Psoas muscle (tissue), 8 donors: Measurements from ENCODE around the gene KCTD1. TPM values are rescaled to one million over a fixed set of nuclear protein-coding genes. Genes with fewer than 3 reads are reported as not detected.

ENCODE experiments used
- ATAC-seq, 4 donors: fragments of 200-7000 bp; cut with Tn5 transposase; one replicate each; pipeline ENCODE4 v1.9.1; 2020; ENCODE audit warnings: moderate library complexity in 3 of 4, mild to moderate bottlenecking in 2 of 4
- DNase-seq, 2 donors: peaks; one replicate each; pipeline ENCODE4 v3.0.0-alpha.2; 2020
- H3K27ac ChIP-seq: fragments of 200-600 bp; one replicate; pipeline ENCODE4 v1.8.0; 2022
- H3K27me3 ChIP-seq, 3 donors: fragments of 200-600 bp in 1 of 3; one replicate each; pipeline versions ENCODE4 v1.6.1 to v1.8.0; 2013 to 2022; ENCODE audit warnings: low read length in 2 of 3, mild to moderate bottlenecking in 2 of 3, moderate library complexity in 1 of 3; ENCODE audit not compliant: insufficient read depth in 3 of 3
- H3K36me3 ChIP-seq, 2 donors: fragments of 200-600 bp in 1 of 2; one replicate each; pipeline versions ENCODE4 v1.6.1 to v1.8.0; 2013 to 2022; ENCODE audit warnings: low read depth in 1 of 2, mild to moderate bottlenecking in 1 of 2, moderate library complexity in 1 of 2; ENCODE audit not compliant: insufficient read depth in 1 of 2
- H3K4me1 ChIP-seq: fragments of 200-600 bp; one replicate; pipeline ENCODE4 v1.8.0; 2022
- H3K4me3 ChIP-seq: fragments of 200-600 bp; one replicate; pipeline ENCODE4 v1.8.0; 2022; ENCODE audit warnings: mild to moderate bottlenecking
- H3K9me3 ChIP-seq: fragments of 200-600 bp; one replicate; pipeline ENCODE4 v1.8.0; 2022
- CTCF ChIP-seq: fragments of 200-600 bp; IDR thresholded peaks from one replicate; pipeline ENCODE4 v1.8.0; 2022; ENCODE audit warnings: antibody characterized with exemption
- WGBS, 3 donors: extraction: QIAGEN DNeasy Blood & Tissue Kit; methylation state at CpG; one replicate each; pipeline versions ENCODE4 v1.1.6 to v1.1.7; 2013; 5-methylcytosine and 5-hydroxymethylcytosine counted together
- intact Hi-C, 2 donors: fragments of 100-400 bp; cut with DNase I; formaldehyde crosslinking; loops; one replicate each; pipeline versions ENCODE4 v1.11.0 to v1.14.2; 2022
- polyA plus RNA-seq, 3 donors: library from polyadenylated mRNA; stranded (reverse); fragments of 200-250 nt; gene quantifications; one replicate each; pipeline ENCODE4 v1.2.3, GENCODE V29; 2013
- total RNA-seq, 4 donors: library from RNA; stranded (reverse); fragmentation: NEBNext Ultra II Directional in 2 of 4; extraction: Animal tissue kit (Norgen Biotek cat#: 25700) in 2 of 4; gene quantifications; one replicate each; pipeline versions ENCODE4 v1.2.1 to v1.2.4, GENCODE V29; 2021 to 2023
- donor health status: healthy with polysubstance abuse.
- donor health status: DM: no; HTN: no; CAD: no; lungs with moderate emphysema.
- donor health status: Bipolar disorder and iron deficiency.
- donor health status: healthy.
- donor health status: DM: yes; HTN: yes; CAD: no.
- donor health status: DM: no; HTN: no; CAD: no.
- donor health status: DM: no; HTN: no; CAD: no.
- donor health status: DM: yes; HTN: yes; CAD: no.

KCTD1 gene
- total and polyA plus RNA-seq, 7 donors: 2.6 to 8.6 (median 3.5) TPM

- Histone ChIP-seq H3K27ac (no peak overlapping the region), H3K9me3 (no peaks in the 10 kb centered on the region), H3K4me1 (no peaks in the 10 kb centered on the region), H3K27me3 (no peaks in the 10 kb centered on the region), H3K36me3 (no peaks in the 10 kb centered on the region), H3K4me3 (no peak overlapping the region)
- no peak for TF ChIP-seq CTCF
- intact Hi-C loops: no loop called here
- 94 to 98% (median 97%) methylated on average over 4 of the region's 4 CpGs for WGBS, 3 donors
- DNase-seq: no peak
- ATAC-seq: no peak
These were observed 59.2 kb downstream of the KCTD1 start for GRCh38 chr18:26489191-26489590.

GRCh38 chr18:26488417-26489009, 59.8 kb downstream of the KCTD1 start:
- Histone ChIP-seq H3K36me3 (no peaks in the 10 kb centered on the region), H3K27ac (no peak overlapping the region), H3K4me3 (no peak overlapping the region), H3K4me1 (no peaks in the 10 kb centered on the region), H3K9me3 (no peaks in the 10 kb centered on the region), H3K27me3 (no peaks in the 10 kb centered on the region)
- DNase-seq (no peak), ATAC-seq (no peak)
- TF ChIP-seq CTCF: no peak
- intact Hi-C loops: no loop called here
- WGBS, 3 donors: 87 to 89% (median 87%) methylated on average over 11 of the region's 11 CpGs

DNA sequence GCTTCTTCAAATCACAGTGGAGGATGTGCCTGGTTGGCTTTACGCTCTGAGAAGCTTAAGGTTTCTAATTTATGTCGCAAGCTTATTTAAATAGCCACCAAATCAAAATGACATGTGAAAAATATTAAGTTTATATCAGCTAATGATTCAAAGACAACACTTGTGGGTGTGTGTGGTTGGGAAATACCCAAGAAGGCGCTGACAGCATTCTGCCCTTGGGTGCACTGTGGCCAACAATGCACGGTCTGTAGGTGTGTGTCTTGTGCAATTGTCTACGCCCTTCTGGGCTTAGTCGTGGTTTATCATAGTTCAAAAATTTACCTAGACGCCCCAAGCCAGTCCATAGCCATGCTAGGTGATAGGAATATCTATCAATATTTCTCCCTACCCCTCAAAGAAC, 60.9 kb downstream of the KCTD1 start:
- DNase-seq (no peak), ATAC-seq (no peak)
- Histone ChIP-seq H3K4me3 (no peak overlapping the region), H3K4me1 (no peaks in the 10 kb centered on the region), H3K27me3 (no peaks in the 10 kb centered on the region), H3K9me3 (no peaks in the 10 kb centered on the region), H3K36me3 (no peaks in the 10 kb centered on the region), H3K27ac (no peak overlapping the region)
- no peak for TF ChIP-seq CTCF
- 89 to 95% (median 92%) methylated on average over 7 of the region's 7 CpGs for WGBS, 3 donors
- intact Hi-C loops: no loop called here

DNA sequence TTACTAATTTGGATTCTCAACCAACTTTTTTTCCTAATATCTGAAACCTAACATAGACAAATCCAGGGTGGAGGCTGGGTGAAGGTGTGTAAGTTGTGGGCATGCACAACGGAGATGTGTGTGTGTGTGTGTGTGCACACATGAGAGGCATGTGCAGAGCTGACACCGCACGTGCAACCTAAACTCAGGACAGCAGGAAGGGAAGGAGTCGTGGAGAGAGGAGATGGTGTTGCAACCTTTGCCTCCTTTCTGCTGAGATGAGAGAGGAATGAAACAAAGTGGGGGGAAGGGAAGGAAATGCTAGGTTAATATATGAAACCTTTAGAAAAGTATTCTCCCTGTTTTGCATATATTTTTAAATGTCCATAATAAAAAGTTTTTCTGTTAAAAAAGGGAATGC, 64.7 kb downstream of the KCTD1 start:
- no peak for ATAC-seq
- no peaks in the 10 kb centered on the region for H3K36me3 ChIP-seq
- intact Hi-C loops: no loop called here

More for the DNA sequence above, 64.7 kb downstream of the KCTD1 start:
- H3K9me3 ChIP-seq: no peaks in the 10 kb centered on the region
- DNase-seq: no peak
- H3K4me1 ChIP-seq: no peaks in the 10 kb centered on the region
- TF ChIP-seq CTCF: no peak
- no peak overlapping the region for H3K4me3 ChIP-seq
- WGBS, 3 donors: 86 to 92% (median 86%) methylated on average over 4 of the region's 4 CpGs
- no peaks in the 10 kb centered on the region for H3K27me3 ChIP-seq
- no peak overlapping the region for H3K27ac ChIP-seq
